Hematopoietic multipotent progenitor cell treated with erythropoietin and hydrocortisone succinate and interleukin-3 and kit ligand, for 17 days (in vitro differentiated cells): ENCODE data around the gene ZNF76.
A peak's percentile ranks its signal among the peaks of the same experiment; 100 is the strongest.
"Not testable (repeated sequence)": the region's sequence is repeated elsewhere in the genome, so short reads cannot be mapped to it uniquely, and the experiment has no call there.

Source experiments
- DNase-seq: peaks from one replicate; pipeline ENCODE4 v3.0.0-alpha.2; 2015; ENCODE audit warnings: low spot score

ZNF76 gene

DNA sequence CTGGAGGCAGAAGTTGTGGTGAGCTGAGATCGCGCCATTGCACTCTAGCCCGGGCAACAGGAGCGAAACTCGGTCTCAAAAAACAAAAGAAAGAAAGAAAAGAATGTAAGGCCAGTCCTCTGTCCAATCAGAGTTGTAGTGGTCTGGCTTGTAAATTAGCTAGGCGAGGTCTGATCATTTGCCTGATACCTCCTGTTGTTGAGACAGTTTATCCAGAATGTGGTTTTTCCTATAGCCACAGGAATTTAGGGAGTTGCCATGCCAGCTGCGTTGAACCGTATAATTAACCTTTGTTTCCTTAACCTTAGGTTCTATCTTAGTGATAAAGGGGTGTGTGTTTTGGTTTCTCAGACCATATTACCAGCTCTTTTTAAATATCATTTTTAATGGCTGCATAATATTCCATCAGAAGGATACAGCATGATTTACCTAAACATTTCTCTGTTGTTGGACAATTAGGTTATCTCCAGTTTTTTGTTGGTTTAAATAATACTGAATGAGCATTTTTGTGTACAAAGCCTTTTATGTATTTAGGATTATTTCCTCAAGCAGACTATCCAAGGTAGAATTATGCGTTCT is 71.1 kb downstream of the ZNF76 start:
- DNase-seq = no peak

DNA sequence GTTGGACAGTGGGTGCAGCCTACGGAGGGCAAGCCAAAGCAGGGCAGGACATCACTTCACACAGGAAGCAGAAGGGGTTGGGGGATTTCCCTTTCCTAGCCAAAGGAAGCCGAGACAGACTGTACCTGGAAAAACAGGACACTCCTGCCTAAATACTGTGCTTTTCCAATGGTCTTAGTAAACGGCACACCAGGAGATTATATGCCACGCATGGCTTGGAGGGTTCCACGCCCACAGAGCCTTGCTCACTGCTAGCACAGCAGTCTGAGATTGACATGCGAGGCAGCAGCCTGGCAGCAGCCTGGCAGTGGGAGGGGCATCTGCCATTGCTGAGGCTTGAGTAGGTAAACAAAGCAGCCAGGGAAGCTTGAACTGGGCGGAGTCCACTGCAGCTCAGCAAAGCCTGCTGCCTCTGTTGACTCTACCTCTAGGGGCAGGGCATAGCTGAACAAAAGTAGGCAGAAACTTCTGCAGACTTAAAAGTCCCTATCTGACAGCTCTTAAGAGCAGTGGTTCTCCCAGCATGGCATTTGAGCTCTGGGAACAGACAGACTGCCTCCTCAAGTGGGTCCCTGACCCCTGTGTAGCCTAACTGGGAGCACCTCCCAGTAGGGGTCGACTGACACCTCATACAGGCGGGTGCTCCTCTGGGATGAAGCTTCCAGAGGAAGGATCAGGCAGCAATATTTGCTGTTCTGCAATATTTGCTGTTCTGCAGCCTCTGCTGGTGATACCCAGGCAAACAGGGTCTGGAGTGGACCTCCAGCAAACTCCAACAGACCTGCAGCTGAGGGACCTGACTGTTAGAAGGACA is 72.7 kb downstream of the ZNF76 start:
- DNase-seq = not testable (repeated sequence)

DNA sequence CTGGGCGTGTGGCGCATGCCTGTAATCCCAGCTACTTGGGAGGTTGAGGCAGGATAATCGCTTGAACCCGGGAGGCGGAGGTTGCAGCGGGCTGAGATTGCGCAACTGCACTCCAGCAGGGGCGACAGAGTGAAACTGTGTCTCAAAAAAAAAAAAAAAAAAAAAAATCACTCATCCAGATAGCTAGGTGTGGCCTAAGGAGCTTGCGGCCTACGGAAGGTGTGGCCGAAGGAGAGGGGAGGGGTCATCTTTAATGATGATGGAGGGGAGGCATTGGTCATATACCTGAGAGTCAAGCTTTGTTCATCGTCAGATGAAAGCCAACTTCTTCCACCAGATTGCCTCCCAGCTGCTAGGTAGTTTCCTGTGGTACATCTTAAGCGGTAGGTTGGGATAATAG is 82.0 kb downstream of the ZNF76 start:
- DNase-seq = no peak

DNA sequence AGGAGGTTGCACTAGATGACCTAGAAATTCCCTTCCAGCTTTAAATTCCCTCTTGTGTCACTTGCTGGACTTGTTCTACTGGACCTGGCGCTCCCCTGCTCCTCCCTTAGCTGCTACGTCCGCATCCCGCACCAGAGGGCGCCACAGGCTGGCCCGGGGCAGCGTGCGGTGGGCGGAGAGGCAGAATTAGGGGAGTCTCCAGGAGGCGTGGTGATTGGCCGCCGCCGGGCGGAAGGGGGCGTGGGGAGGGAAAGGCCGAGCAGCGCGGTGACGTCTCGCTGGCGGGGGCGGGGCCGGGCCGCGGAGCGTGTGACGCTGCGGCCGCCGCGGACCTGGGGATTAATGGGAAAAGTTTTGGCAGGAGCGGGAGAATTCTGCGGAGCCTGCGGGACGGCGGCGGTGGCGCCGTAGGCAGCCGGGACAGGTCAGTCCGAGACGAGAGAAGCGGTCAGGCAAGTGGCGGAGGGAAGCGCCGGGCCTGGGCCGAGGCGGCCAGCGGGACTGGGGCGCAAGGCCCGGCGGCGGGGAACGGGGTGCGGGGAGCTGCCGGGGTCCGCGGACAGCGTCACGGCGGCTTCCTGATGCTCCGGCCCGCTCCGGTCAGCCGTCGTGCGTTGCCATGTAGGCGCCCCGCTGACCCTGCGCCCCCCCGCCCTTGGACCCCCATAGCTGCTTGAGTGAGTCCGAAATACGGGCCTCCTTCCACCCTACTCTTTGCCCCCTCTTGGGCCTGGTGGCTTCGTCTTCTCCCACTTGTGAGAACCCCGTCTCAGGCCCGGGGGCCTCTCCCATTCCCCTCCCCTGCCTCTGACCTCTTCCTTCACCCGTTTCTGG is 82.9 kb downstream of the ZNF76 start, which contains the start of gene PPARD:
Gene PPARD (plus strand): TSS at position 301 of the 834 bp plus-strand sequence. CDS start 68,530 bp downstream, outside the sequence.
- peak; percentile 98 for DNase-seq

DNA sequence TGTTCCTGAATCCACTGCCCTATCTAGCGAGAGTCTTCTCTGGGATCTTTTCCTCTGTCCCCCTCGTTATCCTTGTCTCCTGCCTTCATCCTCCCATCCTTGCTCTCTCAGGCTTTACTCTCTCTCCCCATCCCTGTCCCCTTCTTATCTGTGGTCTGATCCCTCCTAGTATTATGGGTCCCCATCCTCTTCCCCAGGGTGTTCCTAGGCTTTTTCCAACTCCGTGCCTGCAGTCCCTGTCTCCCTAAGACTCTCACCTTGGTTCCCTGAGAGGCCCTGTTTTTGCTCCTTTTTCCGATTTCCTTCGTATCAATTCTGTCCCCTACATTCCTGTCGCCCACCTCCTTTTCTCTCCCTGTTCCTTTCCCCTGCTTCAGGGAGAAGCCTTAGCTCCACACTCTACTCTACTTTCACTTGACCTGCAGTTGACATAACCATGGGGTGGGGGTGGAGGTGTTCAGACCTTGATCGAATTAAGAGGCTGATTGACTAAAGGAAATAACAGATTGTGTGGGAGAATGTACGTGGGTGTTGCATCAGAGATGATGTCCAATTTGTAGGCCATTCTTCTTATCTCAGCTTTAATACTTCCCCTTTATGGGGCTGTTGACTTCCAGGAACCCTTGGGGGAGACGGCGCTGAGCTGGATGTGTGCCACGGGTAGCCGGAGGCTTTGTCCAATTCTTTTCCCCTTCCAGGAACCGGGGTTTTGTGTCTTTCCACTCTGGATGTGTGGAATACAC is 83.7 kb downstream of the ZNF76 start:
- no peak for DNase-seq

DNA sequence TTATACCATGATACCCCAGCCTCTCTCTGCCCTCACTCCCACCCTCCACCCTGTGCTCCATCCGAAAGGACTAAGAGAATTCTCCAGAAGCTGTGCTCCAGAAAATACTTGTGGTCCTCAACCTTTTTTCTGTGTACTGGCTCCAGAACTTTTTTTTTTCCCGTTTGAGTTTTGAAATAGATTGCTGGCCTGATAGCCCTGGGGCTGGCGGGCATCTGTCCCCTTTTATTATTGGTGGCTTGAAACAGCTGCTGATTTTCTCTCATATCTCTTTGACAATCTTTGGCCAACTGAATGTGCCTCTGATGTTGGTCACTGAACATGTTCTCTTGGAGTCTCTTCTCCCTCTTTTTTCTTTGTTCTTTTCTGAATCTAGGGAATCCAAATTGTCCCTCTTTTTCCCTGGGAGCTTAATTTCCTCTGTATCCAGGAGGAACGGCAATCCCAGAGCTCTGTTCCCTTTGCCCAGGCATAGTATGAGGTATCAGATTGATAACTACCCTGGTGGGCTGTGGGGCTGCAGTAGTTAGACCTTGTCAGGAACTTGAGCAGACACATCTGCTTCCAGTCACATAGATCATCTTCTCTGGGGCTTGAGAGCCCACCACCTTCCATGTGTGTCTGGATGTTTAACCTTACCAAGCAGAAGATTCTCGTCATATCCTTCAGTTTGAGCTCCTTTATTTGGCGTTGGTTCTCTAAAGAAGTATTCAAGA is 84.5 kb downstream of the ZNF76 start:
- DNase-seq = no peak
